Activated T-helper 1 cell treated with Interleukin-2 at 50 U/mL for 16 hours (primary cell): ENCODE measurements around the gene DNAJC7.

ENCODE experiments used
- DNase-seq: peaks from one replicate; pipeline ENCODE4 v3.0.0-alpha.2; 2020; ENCODE audit warnings: low read depth

DNAJC7 gene

DNA sequence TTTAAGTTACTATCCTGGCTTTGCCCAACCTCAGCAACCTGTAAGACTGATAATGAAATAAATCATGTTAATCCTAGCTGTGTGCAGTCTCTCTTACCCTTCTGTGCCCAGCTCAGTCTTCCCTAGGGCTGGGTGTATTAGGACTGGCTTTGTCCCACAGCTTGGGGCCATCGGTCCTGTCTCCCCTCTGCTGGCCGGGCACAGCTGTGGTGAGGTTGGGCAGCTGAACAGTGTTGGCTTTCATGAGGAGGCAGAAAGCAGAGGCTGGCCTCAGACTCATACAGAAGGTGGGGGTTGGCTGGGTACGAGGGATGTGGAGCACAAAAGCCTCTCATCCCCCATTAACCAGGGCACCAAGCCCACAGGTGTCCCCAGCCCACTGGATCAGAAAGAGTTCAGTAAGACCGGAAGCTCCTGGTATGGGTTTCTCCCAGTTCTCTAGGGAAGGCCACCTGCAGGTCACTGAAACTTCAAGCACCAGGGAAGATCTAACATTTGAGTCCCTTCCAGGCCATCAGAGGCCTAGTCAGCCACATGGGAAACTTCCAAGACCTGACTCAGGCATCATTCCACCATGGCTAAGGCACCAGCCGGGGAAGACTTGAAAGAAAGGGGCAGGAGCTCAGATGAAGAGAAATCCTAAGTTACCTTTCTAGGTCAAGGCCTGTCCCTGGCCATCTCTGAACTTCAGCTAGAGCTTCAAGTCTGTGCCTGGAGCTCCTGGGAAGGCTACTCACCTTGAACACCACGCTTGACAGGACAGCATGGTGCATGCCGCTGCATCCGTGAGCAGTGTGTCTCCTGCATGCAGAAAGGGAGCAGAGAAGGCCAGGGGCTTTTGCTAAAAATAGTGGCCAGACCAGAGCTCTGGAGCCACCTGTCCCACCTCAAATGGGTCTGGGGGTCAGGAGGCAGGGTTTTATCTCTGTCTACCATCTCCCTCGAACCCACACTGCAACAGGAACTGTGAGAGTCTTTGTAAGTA is 41.8 kb downstream of the DNAJC7 start:
- DNase-seq, result no peak

DNA sequence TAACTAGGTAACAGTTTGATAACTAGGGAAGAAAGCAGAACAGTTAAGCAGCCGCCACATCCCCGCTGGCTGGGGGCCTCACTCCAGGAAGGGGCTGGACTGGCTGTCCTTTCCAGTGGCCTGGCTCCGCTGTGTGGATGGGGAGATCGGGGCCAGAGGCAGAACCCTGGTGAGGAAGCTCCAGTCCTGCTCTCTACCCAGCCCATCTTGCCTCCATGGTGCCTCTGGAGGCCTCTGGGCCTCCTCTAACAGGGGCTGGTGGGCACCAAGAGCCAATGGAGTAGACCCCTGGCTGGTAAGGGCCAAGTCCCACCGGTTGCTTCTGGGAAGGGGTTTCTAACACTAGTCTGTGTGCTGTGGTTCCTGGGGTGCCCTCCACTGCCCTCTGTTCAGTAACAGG is 42.6 kb downstream of the DNAJC7 start:
- no peak for DNase-seq

DNA sequence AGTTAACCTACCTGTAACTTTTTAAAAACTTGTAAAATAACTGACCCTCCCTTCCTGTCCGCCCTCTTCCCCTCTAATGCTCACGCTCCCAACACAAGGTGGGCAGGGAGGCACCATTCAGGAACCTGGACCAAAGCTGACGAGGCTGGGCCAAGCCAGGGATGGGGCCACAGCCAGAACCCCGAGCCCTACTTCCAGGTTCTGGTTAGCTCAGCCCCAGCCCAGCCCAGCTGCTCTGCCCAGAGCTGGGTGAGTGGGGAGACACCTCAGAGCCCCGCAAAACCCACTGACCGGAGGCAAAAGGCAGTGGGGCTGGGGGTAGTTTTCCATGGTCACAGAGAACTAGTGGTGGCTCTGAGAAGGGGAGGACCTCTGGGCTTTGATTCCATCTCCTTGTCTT is 43.2 kb downstream of the DNAJC7 start:
- DNase-seq, result no peak

DNA sequence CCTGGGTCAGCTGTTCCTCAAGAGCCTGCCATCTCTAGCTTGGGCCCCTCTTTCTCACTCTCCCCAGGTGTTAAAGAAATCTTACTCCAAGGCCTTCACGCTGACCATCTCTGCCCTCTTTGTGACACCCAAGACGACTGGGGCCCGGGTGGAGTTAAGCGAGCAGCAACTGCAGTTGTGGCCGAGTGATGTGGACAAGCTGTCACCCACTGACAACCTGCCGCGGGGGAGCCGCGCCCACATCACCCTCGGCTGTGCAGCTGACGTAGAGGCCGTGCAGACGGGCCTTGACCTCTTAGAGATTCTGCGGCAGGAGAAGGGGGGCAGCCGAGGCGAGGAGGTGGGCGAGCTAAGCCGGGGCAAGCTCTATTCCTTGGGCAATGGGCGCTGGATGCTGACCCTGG is 43.8 kb downstream of the DNAJC7 start:
- no peak for DNase-seq

DNA sequence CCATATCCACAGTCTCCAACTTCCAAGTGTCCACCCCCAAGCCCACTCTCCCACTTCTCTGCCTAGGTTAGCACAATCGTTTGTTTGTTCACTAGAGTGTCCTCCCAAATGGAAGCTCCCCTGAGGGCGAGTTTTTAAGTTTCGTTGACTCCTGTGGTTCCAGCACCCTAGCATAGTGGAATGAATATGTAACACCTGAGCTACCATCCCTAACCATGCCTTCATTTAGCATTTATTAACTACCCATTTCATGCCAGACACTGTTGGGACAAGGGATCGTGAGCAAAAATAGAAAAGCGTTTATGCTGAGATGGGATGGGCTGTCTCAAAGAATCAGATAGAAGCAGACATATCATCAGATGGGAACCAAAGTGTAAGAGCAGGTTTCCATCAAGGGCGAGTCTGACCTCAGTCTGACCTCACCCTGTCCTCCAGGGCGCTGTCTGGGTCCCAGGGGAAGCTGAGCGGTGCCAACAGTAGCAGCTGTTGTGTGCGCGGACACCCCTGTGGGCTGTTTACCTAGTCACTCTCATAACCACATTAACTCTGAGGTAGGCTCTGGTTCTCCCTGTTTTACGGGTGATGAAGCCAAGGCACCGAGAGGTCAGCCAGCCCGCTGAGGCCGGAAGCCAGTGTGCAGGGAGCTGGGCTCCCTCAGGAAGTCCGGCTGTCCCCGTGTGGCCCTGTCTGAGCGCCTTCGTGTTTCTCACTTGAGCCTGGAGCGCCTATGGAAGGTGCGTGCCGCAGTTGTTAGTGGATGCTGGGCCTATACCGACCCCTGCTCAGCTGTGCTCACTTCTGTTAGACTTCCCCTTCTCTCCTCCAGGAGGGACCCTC is 44.5 kb downstream of the DNAJC7 start:
- DNase-seq, result no peak

DNA sequence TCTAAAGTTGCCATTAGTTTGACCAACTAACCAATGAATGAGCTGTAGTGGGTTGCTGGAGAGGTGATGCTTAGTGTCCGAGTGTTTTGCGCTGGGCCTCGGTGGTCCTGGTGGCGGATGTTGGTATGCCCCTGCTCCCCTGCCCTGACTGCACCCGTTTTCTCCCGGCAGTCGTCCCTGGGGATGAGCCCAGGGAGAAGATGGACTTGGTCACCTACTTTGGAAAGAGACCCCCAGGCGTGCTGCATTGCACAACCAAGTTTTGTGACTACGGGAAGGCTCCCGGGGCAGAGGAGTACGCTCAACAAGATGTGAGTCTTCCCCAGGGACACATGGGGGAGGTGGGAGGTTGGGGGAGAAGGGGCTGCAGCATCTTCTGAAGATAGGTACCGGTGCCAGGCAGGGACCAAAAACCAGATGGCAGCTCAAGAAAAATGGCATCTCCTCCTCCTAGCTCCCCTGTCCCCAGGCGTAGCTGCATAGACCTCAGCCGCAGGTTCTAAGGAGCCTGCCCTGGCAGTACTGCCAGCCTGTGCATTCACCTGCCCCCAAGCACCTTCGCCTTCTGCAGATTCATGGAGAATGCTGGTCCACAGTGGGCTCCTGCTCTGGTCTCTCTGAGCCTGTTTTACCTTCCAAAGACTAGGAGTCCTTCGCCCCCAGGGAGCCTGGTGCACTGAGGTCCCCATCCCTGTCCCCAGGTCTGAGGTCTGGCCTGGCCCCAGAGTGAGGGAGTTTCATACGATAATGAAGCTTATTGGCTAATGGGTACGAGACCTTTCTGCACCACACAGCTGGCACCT is 45.3 kb downstream of the DNAJC7 start:
- no peak for DNase-seq

DNA sequence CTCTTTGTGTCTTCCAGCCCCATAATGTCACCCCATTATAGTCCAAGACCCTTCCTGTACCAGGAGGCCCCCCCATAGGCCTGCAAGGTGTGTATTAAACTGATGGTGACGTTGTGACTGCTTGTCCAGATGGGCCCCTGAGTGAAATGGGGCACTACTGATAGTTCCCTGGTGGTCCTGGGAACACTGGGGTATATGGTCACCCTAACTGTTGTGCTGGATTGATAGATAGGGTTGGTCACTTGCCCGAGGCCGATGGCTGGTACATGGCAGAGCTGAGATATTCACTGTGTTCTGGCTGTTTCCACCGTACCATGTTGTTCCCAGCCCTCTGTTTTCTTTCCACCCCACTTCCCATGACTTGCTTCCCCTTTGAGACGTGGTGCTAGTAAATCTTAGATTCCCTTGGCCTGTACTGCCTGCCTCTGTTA is 46.3 kb downstream of the DNAJC7 start:
- no peak for DNase-seq

DNA sequence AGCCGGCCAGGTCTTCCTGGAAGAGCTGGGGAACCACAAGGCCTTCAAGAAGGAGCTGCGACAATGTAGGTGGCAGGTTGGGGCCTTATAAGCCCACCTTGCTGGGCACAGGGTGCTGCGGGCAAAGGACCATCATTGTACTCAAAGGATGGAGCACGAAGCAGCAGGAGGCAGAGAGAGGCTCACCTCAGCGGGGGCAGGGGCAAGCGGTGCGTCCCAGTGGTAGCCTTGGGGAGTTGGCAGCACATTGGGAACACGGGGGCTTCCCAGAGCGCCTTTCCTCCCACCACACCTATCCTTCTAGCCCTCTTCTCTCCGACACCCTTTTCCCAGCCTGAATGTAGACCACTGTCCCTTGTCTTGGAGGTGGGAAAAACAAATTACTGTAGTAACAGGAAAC is 48.6 kb downstream of the DNAJC7 start:
- no peak for DNase-seq

DNA sequence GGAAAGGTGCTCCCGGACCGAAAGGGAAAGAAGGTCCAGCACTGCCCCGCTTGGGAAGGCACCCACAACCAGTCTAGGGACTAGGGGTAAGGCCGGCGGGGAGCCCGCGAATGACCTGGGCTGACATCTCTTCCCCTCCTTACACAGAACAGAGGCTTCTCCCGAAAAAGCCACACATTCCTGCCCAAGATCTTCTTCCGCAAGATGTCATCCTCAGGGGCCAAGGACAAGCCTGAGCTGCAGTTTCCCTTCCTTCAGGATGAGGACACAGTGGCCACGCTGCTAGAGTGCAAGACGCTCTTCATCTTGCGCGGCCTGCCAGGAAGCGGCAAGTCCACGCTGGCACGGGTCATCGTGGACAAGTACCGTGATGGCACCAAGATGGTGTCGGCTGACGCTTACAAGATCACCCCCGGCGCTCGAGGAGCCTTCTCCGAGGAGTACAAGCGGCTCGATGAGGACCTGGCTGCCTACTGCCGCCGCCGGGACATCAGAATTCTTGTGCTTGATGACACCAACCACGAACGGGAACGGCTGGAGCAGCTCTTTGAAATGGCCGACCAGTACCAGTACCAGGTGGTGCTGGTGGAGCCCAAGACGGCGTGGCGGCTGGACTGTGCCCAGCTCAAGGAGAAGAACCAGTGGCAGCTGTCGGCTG is 49.2 kb downstream of the DNAJC7 start:
- DNase-seq, result no peak

DNA sequence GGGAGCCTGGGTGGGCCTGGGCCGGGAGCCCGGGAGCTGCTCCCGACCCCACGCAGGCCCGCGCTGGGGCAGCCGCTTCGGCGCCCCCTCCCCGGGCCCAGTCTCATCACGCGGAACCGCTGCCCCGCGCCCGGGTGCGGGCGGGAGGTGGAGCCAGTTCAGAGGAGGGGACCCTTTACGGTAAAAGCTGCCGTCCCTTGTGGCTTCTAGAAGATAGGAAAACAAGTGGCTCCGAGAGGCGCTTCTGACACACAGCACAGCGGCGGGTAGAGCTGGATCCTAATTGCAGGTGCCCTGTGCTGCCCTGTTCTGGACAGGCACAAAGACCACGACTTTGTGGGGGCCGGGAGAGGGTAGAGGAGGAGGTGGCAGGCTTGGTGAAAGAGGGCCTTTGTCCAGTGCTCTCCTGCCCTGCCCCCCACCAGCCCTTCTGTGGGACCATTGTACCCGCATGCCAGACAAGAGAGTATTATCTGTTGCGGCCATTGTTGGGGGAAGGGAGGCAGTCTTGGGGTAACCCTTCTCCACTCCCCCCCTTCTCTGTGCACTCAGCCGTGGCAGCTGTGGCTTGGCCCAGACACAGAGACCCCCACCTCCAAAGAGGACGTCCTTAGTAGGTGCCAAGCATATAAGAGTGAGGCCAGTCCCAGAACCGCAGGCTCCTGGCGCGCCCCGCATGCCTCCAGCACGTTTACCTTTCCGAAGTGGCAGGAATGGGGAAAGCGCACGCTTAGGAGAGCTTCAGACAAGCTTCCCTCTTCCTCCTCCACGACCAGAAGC is 49.9 kb downstream of the DNAJC7 start:
- peak; percentile 12 for DNase-seq

DNA sequence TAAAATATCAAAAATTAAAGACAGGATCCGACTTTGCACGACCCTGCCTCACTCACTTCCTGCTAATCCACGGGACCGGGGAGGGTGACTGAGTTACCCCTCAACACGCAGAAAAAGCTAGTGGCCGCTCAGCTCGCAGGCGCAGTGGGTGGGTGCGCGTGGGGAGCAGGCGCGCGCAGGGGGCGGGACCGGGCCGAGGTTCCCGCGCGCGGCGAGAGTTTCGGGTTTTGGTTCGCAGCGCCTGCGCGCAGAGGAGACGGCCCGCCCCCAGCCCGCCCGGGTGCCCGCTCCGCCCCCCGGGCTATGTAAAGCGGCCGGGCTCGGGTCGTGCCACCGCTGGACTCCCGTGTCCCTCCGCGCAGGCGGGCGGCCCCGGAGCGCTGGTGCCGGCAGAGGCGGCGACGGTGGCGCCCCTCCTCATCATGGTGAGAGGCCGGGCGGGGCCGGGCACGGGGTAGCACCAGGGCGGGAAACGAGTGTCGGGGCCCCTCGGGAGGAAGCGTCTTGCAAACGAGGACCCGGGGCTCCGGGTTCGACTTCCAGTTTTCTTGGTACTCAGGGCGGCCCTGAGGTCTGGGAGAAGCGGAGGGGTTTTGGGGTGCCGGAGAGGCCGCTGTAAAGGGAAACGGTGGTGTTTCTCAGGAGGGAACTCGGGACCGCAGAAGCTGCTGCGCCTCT is 50.6 kb downstream of the DNAJC7 start, which contains the start of gene CNP:
TSS of gene CNP (plus strand) at position 333 of the 678 bp plus-strand sequence. CDS start at position 423, 90 bp downstream.
- peak; percentile 88 for DNase-seq

DNA sequence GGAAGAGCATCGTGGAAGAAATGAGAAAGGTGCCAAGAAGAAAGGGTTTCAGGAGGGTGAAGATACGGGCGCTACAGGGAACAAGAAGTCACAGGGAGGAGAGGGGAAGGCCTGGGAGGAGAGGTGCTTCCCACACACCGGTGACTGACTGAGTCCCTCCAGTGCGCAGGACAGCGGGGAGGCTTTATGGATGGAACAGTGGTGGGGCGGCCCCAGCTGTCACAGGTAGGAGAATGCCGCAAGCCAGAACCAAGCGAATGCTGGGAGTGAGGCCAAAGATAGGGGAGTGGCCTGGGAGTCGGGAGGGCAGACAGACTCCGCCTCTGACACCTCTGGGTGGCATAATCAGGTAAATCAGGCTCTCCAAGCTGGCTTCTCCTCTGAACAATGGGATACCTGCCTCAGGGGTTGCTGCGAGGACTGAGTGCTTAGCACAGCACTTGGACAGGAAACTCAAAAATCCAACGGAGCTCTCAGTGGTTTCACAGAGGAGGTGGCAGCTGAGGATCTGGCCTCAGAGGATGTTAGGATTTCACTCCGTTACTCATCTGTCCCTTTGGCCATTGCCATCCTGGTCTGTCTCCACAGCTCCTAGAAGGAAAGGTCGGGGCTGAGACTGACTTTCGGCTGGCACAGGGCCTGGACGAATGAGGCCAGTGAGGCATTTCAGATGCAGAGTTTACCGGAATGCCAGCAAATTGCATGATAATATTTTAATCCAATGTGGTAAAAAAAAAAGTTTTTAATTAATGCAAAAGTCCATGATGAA is 51.4 kb downstream of the DNAJC7 start:
- peak; percentile 40 for DNase-seq

DNA sequence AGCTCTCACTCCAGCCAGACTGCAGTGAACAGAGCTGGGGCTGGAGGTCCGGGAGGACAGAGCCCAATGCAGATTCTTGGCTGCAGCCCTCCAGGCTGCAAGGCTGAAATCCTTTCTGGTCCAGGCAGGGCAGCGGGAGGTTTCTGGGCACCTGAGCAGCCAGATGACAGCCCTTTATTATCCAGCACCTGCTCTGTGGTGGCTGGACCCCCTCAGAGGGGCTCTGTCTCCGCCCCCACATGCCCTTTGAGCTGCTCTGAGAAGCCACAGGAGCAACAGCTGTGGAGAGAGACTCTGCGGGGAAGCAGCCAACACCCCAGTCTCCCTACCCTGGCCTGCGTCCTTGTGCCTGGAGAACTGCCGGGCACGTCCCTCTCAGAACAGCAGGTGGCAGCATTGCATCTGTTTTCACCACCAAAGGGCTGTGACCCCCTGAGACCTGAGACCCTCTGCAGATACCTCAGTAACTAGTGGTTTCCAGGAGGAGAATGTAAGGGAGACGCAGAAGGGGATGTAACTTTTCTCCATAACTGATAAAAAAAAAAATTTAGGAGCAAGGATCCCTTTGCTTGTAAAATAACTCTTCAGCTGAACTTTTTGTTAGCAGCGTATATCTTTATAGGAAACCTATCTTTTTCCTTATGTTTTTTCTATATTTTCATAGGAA is 54.3 kb downstream of the DNAJC7 start:
- DNase-seq, result peak; percentile 44

DNA sequence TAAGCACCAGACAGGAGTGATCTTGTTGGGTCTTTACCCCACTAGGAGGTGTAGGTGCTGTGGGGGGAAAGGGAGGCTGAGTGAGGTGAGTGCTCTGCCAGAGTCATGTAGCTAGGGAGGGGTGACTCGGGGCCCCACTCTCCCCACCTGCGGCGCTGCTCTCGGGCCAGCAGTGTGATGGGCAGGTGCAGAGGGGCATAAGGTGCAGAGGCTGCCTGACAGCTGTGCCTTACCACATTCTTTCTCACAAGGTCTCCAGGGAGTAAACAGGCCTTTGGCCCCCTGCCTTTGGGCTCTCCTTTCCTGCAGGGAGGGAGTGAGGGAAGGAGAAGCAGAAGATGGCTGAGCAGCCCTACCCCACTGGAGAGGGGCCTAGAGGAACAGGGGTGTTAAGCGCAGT is 55.1 kb downstream of the DNAJC7 start:
- DNase-seq, result no peak

DNA sequence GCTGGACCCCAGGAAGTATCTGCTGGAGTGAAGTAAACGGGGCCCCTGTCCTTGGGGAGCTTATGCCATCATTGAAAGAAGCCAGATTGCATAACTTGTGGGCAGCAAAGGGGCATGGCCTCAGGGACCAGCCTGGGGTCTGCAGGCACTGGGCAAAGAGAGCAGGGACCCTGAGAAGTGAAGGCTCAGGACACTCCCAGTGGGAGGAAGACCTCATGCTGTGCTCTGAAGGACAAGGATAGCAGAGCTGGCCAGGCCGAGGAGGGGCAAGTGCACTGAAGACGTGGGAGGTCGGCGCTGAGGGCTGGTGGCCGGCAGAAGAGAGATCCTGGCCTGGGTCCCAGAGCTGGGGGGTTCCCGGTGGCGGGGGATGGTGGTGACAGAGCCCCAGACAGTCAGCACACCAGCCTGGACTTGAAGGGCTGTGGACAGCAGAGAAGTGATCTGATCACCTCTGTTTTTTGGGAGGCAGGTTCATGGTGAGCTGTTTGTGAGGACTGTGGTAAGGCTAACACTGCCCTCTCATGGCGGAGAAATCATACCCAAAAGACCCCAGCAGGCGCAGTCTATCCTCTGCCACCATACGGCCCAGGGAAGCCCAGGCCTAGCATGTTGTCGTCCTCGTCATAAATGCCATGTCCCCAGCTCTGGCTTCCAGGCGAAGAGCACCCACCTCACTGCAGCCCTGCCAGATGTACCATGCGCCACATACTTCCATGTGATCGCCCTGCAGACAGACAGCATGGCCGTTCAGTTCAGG is 57.7 kb downstream of the DNAJC7 start:
- no peak for DNase-seq

DNA sequence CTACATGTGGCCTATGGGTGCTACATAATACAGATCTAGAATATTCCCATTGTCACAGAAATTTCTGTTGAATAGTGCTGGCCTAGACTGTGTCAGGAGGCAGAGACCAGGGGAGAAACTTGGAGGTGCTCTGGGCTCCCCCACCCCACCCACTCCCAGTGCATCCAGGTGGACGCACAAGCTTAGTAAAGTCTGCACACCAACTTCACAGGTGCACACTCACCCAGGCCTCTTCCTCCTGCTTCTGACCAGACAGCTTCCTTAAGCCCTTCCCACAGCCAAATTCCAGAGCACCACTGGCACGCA is 58.3 kb downstream of the DNAJC7 start:
- DNase-seq, result no peak

DNA sequence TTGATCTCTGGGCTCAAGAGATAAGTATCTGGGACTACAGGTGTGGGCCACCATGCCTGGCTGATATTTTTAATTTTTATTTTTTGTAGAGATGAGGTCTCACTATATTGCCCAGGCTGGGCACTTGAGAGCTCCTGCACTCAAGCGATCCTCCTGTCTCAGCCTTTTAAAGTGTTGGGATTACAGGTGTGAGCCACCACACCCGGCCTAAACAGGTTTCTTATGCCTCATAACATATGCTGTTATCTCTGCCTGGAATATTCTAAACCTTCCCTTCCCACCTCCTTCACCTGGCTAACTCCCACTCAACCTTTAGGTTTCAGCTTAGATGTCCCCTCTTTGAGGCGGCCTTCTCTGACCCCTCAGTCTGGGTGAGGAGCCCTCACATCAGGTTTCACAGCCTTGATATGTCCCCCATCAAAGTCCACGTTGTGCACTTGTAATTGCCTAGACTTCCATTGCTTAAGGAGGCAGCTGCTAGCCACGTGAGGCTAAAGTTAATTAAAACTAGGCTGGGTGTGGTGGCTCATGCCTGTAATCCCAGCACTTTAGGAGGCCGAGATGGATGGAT is 59.3 kb downstream of the DNAJC7 start:
- DNase-seq, result no peak
